D721Med (cell line): ENCODE results near the gene LTBP1.

Experiments used
- DNase-seq: peaks from one replicate; pipeline ENCODE4 v3.0.0; 2011; ENCODE audit warnings: low spot score; ENCODE audit not compliant: insufficient read length
- FAIRE-seq: peaks from 2 replicates; lab custom pipeline; 2011; peaks lifted over from hg19 to GRCh38; lab: Jason Lieb, UNC
- CTCF ChIP-seq: IDR thresholded peaks from 2 replicates; pipeline ENCODE4 v1.5.1; 2012; ENCODE audit warnings: mild to moderate bottlenecking, control low read depth; ENCODE audit not compliant: insufficient read depth; ENCODE audit errors: missing control alignments

LTBP1 gene

GRCh38 chr2:33121925-33122324 lies 175.2 kb downstream of the LTBP1 start:
- DNase-seq, result no peak
- TF ChIP-seq CTCF, result no peak
- FAIRE-seq, result no peak

GRCh38 chr2:33122726-33123125 lies 176.0 kb downstream of the LTBP1 start:
- DNase-seq (no peak), FAIRE-seq (no peak)
- no peak for TF ChIP-seq CTCF

- TF ChIP-seq CTCF, result no peak
- no peak for FAIRE-seq
- no peak for DNase-seq
These were observed 176.5 kb downstream of the LTBP1 start for GRCh38 chr2:33123216-33123615.

- DNase-seq (no peak), FAIRE-seq (no peak)
- TF ChIP-seq CTCF, result no peak
These were observed 179.8 kb downstream of the LTBP1 start for GRCh38 chr2:33126552-33126951.

- DNase-seq (no peak), FAIRE-seq (no peak)
- no peak for TF ChIP-seq CTCF
These were observed 180.2 kb downstream of the LTBP1 start for GRCh38 chr2:33126958-33127357.

GRCh38 chr2:33129263-33130053 lies 182.7 kb downstream of the LTBP1 start:
- TF ChIP-seq CTCF, result no peak
- FAIRE-seq, result no peak
- no peak for DNase-seq

GRCh38 chr2:33130054-33130447 lies 183.3 kb downstream of the LTBP1 start:
- no peak for TF ChIP-seq CTCF
- FAIRE-seq (no peak), DNase-seq (no peak)
